ENCODE measurements around the gene ABCB6.
A peak's percentile ranks its signal among the peaks of the same experiment; 100 is the strongest.

The ABCB6 gene

DNA sequence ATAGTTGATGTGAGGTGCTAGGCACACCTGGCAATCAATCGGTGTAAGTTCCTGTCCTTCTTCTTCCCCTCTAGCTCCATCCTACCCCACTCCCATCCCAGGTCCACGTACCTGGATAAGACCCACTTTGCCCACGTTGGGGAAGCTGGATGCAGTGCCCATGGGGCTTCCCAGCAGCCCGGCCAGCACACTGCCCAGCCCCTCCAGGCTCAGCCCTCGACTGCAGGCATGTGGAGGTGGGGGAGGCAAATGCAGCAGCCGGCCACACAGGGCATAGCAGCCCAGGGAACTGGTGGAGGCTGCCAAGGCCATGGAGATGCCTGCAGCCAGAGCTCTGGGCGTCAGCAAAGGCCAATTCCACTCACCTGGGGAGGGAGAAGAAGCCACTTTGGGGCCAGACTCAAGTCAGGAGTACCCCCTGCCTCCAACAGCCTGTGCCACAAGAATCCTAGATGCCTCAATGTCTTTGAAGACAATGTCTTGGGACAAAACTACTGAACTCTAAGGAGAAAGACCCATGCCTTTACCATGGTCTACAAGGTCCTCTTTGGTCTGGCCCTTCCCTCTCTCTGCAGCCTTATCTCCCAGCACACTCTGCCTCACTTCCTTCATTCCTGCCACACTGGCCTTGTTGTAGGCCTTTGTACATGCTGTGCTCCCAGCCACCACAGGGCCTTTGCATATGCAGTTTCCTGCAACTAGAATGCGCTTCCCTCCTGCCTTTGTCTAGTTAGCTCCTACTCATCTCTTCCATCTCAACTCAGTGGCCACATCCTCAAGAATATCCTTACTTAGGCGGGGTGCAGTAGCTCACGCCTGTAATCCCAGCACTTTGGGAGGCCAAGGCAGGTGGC is 53.5 kb downstream of the ABCB6 start:
- DNase-seq: no peak

DNA sequence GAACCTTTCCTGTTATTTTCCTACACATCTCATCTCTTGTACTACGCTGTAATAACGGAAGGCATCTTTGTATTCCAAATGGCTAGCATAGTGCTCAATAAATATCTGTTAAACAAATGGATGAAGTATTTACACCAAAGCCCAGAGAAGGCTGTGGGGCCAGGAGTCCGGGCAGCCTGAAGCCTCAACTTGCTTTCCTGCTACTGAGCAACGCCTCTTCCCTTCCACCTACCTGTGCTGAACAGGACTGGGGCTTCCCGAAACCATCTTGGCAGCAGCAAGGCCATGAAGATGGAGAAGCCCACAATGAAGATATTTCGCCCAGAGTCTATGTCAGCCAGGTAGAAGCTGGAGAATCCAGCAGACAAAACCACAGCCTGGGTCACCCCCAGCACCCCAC is 55.6 kb downstream of the ABCB6 start:
- DNase-seq: no peak

DNA sequence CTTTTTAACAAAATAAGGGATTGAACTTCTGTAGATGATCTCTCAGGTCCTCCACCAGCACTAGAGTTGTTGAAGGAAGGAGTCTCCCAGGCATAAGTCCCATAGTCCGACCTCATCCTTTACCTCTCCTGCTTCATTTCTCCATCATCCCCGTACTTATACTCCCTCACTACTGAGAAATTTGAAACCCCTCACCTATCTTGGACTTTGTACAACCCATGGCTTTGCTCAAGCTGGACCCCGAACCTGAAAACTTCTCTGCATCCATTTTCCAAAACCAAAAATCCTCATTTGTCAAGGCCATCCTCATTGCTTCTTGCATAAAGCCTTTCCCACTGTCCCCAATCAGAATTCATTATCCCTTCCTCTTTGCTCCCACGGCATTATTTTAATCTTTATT is 57.7 kb downstream of the ABCB6 start:
- no peak for DNase-seq

DNA sequence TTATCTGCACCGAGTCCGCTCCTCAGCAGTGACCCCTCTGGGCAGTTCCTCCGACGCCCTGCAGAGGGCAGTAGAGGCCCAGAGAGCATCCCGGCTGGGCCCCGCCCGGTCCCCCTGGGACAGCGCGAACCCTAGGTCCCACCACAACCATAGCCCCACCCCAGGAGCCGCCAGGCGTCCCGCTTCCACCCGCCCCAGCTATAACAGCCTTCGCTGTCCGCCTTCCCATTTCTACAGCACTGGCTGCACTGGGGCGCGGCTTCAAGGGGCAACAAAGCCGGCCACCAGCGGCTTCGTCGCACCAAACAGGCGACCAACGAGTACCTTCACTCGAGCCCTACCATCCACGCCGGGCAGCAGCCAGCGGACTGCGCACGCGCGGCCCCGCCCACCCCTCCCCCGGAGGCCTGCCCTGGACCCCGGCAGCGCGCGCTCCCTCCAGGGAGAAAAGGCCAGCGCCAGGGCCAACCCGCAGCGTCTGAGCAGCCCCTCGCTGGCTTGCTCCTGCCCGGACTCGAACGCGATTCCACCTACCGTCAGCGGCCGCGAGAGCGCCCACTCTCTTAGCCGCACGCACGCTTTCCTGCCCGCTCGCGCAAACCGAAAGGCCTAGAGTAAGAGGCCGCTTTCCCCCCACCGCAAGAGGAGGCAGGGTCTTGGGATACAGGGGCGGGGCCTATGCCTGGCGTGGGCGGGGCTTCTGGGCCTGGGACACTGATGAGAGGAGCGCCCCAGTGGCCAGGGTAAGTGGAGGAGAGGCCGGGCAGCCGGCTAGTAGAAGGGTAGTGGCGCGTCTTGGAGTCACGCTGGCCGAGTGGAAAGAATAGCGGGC is 58.4 kb downstream of the ABCB6 start, which contains the start of gene NHEJ1:
NHEJ1 (minus strand) TSS at position 630 of the 832 bp plus-strand sequence. CDS start 2,453 bp downstream, outside the sequence.
- peak; percentile 83 for DNase-seq
